GM12892 (cell line): ENCODE results near the gene LAMC2.

Experiments used
- POLR2A ChIP-seq: IDR thresholded peaks from 2 replicates; pipeline ENCODE4 v1.6.1; 2011; ENCODE audit warnings: low read depth, low read length, control low read depth
- TAF1 ChIP-seq: IDR thresholded peaks from 2 replicates; pipeline ENCODE4 v1.6.1; 2011; ENCODE audit warnings: low read depth, mild to moderate bottlenecking, control low read depth, low read length, borderline replicate concordance

- TF ChIP-seq TAF1 = no peak
- no peak for TF ChIP-seq POLR2A
Observed at GRCh38 chr1:183200451-183200850, 14.4 kb downstream of the LAMC2 start.
